Stimulated activated CD4-positive, alpha-beta T cell treated with anti-CD3 and anti-CD28 coated beads, Interleukin-1b, Interleukin-23, amount 100 ng/mL, for 1 hour (primary cell): ENCODE measurements around the gene ZHX3.

Experiments used
- DNase-seq, 2 donors: peaks; one replicate each; pipeline ENCODE4 v3.0.0-alpha.2; 2020; ENCODE audit warnings: low read depth in 2 of 2

ZHX3 gene

DNA sequence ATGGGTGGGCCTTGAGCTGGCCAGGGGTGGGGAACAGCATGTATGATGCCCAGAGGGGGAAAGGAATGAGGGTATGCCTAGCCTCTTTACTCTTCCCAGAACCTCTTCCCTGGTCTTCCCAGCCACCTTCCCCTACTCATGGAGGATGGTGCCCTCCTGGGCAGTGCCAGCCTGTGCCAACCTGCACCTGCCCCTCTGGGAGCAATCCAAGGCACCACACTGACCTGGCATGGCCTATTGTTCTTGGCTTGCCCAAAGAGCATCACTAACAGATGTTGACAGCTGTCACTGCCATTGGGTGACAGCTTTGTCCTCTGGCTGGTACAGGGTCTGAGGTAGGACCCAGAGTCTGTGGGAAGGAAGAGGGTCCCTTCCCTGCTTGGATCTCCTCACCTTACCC is 36.0 kb upstream of the ZHX3 start:
- DNase-seq: no peak

GRCh38 chr20:41352666-41353065 is 35.1 kb upstream of the ZHX3 start:
- no peak for DNase-seq

GRCh38 chr20:41352106-41352505 is 34.6 kb upstream of the ZHX3 start:
- DNase-seq: no peak

GRCh38 chr20:41350408-41350962 is 33.0 kb upstream of the ZHX3 start:
- no peak for DNase-seq

DNA sequence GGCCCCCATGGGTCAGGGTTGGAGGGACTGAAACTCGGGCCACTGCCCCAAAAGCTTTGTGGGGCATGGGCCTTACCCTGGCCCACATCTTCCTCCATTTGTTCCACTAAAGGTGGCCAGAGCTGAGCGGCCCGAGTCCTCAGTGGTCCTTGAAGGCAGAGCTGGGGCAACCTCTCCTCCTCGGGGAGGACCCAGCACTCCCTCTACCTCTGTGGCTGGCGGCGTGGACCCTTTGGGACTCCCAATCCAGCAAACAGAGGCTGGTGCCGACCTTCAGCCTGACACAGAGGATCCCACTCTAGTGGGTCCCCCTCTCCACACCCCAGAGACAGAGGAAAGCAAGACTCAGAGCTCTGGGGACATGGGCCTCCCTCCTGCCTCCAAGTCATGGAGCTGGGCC is 32.4 kb upstream of the ZHX3 start:
- DNase-seq: no peak

- no peak for DNase-seq
These were observed 31.7 kb upstream of the ZHX3 start for GRCh38 chr20:41349266-41349665.

- no peak for DNase-seq
These were observed 31.1 kb upstream of the ZHX3 start for GRCh38 chr20:41348430-41349172.

DNA sequence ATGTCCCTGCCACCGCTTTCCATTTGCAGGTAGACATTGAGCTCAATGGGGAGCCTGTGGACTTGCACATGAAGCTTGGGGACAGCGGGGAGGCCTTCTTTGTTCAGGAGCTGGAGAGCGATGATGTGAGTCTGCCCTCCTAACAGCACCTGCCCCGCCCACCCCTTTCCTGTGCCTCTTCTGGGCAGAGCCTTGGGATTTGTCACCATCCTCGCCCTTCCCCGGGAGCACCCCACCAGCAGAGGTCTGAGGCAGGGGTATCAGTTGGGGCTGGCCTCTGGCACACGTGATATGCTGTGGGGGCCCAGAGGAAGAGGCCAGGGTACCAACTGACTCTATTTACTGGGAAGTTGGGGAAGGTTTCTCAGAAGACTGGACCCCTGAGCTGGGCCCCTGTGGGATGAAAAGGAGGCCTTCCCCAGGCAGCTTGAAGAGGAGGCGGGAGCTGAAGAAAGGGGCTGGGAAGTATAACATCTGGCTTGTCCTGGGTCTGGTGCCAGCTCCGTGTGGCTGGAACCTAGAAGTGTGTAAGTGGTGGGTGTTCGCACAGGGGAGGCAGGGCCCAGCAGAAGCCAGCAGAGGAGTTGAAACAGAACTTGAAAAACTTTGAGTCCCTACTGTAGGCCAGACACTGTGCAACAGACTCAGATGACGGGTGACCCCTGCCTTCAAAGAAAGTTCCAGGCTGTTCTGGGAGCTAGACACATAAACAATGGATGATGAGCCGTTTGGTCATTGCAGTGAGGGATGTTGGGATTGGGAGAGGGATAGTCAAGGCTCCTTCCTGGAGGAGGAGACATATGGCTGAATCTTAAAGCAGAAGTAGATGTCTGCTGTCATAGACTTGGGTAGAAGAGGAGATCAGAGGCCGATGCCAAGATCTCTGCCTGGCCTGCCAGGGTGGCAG is 30.2 kb upstream of the ZHX3 start:
- DNase-seq: no peak

DNA sequence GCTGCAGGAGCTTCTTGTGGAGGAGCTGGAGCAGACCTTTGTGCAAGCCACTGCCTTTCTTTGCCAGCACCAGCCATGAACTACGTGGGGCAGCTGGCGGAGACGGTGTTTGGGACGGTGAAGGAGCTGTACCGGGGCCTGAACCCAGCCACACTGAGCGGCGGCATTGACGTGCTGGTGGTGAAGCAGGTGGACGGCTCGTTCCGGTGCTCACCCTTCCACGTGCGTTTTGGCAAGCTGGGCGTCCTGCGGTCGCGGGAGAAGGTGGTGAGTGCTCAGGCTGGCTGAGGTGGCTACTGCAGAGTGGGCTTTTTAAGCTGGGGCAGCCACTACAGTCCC is 28.2 kb upstream of the ZHX3 start:
- no peak for DNase-seq

GRCh38 chr20:41344938-41345728 is 27.6 kb upstream of the ZHX3 start:
- no peak for DNase-seq

- no peak for DNase-seq
These were observed 26.9 kb upstream of the ZHX3 start for GRCh38 chr20:41344477-41344876.

DNA sequence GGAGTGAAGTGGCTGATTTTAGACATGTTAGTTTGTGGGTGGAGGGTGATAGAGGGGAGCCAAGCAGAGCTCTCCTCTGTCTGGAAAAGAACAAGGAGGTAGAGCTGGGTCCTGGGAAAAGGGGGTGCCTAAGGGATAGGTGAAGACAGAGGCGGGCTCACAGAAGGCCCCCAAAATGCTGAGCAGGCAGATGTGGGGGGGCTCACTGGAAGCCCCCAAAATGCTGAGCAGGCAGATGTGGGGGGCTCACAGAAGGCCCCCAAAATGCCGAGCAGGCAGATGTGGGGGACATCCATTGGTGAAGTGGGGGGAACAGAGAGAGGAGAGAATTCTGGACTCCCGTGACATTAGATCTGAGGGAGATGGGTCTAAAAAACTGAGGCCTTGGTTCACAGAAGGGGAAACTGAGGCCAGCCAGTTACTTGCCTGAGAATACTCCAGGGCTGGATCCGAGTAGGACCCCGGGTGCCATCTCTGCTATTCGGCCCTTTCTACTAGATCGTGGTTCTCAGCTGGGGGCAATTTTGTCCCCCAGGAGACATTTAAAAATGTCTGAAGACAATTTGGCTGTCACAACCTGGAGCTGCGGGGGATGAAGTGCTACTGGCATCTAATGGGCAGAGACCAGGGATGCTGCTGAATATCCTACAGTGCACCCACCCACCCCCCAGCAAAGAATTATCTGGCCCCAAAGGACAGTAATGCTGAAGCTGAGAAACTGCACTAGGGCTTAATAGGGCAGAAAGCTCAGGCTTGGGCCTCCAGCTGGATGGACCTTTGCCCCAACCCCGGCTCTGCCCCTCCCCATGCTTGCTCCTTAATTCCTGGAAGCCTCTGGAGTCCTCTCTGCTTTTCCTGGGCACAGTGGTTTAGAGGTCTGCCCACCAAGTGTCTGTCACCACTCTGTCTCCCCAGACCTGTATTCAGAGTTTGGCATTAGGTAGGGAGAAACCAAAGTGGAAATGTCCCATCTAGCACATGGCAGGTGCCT is 25.2 kb upstream of the ZHX3 start:
- DNase-seq: no peak

DNA sequence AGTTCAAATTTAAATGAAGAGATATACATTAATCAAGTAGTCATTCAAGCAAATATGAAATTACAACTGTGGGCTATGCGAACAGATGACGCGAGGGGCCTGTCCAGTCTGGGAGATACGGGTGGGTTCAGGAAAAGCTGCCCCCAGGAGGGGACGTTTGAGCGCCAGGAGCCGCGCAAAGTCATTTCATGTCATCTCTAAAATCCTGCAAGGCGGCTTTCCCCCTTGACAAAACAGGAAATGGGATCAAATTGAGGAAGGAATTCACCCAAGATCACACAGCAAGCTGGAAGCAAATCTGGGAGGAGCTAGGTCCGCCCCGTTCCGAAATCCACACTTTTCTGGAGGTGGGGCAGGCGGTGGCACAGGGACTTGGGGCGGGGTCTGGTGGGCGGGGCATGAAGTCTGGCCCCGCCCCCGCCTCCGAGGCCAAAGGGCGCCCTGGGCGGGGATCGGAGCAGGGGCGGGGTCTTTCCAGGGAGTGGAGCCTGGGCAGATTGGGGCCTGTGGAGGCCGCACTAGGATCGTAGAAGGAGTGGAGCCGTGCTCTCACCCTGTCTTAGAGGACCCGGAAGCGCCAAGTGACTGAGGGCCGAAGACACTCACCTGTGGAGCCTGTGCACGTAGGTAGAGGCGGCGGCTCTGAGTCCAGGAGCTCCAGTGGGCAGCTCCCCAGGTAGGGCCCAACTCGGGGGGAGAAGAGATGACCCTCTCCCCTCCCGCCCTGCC is 23.0 kb upstream of the ZHX3 start, which contains the start of gene LPIN3:
Gene LPIN3 (plus strand): TSS at position 495 of the 729 bp plus-strand sequence. CDS start 4,983 bp downstream, outside the sequence.
- DNase-seq: peak; percentile 7 to 43

GRCh38 chr20:41339957-41340326 is 22.4 kb upstream of the ZHX3 start:
- peak; percentile 63 to 77 for DNase-seq

DNA sequence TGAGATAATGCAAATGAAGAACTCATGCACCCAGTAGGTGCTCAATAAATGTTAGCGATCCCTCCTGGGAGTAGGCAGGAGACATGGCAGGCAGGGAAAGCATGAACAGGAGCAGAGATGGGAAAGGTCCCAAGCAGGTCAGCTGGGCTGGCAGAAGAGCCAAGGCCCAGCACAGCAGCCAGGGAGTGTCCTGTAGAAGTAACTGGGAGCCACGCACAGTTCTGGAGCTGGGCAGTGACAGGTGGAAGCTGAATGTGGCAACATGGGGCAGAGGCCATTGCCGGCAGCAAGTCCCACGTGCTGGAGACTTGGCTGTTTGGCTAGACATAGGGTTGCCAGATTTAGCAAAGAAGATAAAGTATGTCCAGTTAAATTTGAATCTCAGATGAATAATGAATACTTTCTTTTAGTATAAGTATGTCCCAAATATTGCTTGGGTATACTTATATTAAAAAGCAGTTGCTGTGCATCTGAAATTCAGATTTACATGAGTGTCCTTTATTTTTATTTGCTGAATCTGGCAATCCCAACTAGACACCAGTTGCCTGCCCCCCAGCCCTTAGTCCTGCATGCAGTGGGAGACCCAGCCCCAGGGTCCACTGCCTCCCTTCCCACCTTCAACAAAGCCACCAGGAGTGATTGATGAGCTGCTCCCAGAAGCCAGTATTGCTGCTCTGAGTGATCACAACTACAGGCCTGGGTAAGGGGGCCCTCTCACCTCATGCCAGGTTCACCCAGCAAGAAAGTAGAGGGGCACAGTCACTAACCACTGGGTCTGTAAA is 19.4 kb upstream of the ZHX3 start:
- DNase-seq: no peak

GRCh38 chr20:41335591-41335990 is 18.1 kb upstream of the ZHX3 start:
- no peak for DNase-seq

GRCh38 chr20:41334443-41335421 is 17.2 kb upstream of the ZHX3 start:
- DNase-seq: no peak

GRCh38 chr20:41334036-41334435 is 16.5 kb upstream of the ZHX3 start:
- no peak for DNase-seq
